NCI-H2196 (cell line): ENCODE results near the gene CIDEB.
"Not testable (repeated sequence)": the region's sequence is repeated elsewhere in the genome, so short reads cannot be mapped to it uniquely, and the experiment has no call there.

ENCODE experiments used
- DNase-seq: peaks from one replicate; lab custom pipeline; 2025; ENCODE audit not compliant: unreplicated experiment; lab: John Stamatoyannopoulos, UW

The CIDEB gene

GRCh38 chr14:24307575-24308341 is at the start of gene CIDEB:
CIDEB (minus strand) TSS chr14:24307977; CDS start chr14:24307858, 119 bp downstream.
- peak; percentile 72 for DNase-seq

GRCh38 chr14:24356208-24356607 is 48.4 kb upstream of the CIDEB start:
- DNase-seq: no peak

- no peak for DNase-seq
Observed at GRCh38 chr14:24355009-24355408, 47.2 kb upstream of the CIDEB start.

GRCh38 chr14:24354482-24354825 is 46.7 kb upstream of the CIDEB start:
- not testable (repeated sequence) for DNase-seq

- no peak for DNase-seq
Observed at GRCh38 chr14:24353559-24354481, 46.0 kb upstream of the CIDEB start.

GRCh38 chr14:24351517-24351916 is 43.7 kb upstream of the CIDEB start:
- DNase-seq: no peak

GRCh38 chr14:24349742-24350141 is 42.0 kb upstream of the CIDEB start:
- DNase-seq: no peak

- DNase-seq: no peak
Observed at GRCh38 chr14:24348186-24348585, 40.4 kb upstream of the CIDEB start.

GRCh38 chr14:24347134-24347533 is 39.4 kb upstream of the CIDEB start:
- no peak for DNase-seq

- DNase-seq: no peak
Observed at GRCh38 chr14:24343795-24344660, 36.3 kb upstream of the CIDEB start.

- DNase-seq: no peak
Observed at GRCh38 chr14:24342889-24343288, 35.1 kb upstream of the CIDEB start.

- no peak for DNase-seq
Observed at GRCh38 chr14:24340606-24341005, 32.8 kb upstream of the CIDEB start.

GRCh38 chr14:24339284-24340151 is 31.7 kb upstream of the CIDEB start, which contains the start of gene RIPK3:
RIPK3 (minus strand) TSS chr14:24339991; CDS start chr14:24339826, 165 bp downstream.
- DNase-seq: no peak

- DNase-seq: no peak
Observed at GRCh38 chr14:24338843-24339242, 31.1 kb upstream of the CIDEB start.

- DNase-seq: no peak
Observed at GRCh38 chr14:24337824-24338175, 30.0 kb upstream of the CIDEB start.

- no peak for DNase-seq
Observed at GRCh38 chr14:24337144-24337823, 29.5 kb upstream of the CIDEB start.

GRCh38 chr14:24335461-24336171 is 27.8 kb upstream of the CIDEB start:
- no peak for DNase-seq

- DNase-seq: no peak
Observed at GRCh38 chr14:24334431-24335291, 26.9 kb upstream of the CIDEB start, which contains the start of gene ADCY4. ADCY4 (minus strand) TSS chr14:24335071; CDS start chr14:24334652, 419 bp downstream.
